Chondrocyte (in vitro differentiated cells): ENCODE measurements around the gene LTB4R2. TPM values are rescaled to one million over a fixed set of nuclear protein-coding genes. Genes with fewer than 3 reads are reported as not detected.

Source experiments
- DNase-seq: peaks from one replicate; pipeline ENCODE4 v3.0.0; 2021; ENCODE audit warnings: mixed read lengths, low spot score
- H3K27ac Mint-ChIP-seq: one replicate; pipeline ENCODE4 v1.8.0; 2021; ENCODE audit warnings: mild to moderate bottlenecking, moderate library complexity, mixed read lengths; ENCODE audit not compliant: unreplicated experiment
- H3K27me3 Mint-ChIP-seq: 2 replicates; pipeline ENCODE4 v1.8.0; 2021; ENCODE audit warnings: low read depth, mixed read lengths
- H3K36me3 Mint-ChIP-seq: 2 replicates; pipeline ENCODE4 v1.8.0; 2021; ENCODE audit warnings: low read depth, mixed read lengths
- H3K4me1 Mint-ChIP-seq: 2 replicates; pipeline ENCODE4 v1.8.0; 2021; ENCODE audit warnings: low read depth, mild to moderate bottlenecking, mixed read lengths
- H3K4me3 Mint-ChIP-seq: one replicate; pipeline ENCODE4 v1.8.0; 2021; ENCODE audit warnings: mild to moderate bottlenecking, moderate library complexity, mixed read lengths; ENCODE audit not compliant: unreplicated experiment
- H3K9me3 Mint-ChIP-seq: 2 replicates; pipeline ENCODE4 v1.8.0; 2021; ENCODE audit warnings: low read depth, mixed read lengths
- total RNA-seq: library from RNA; stranded (reverse); gene quantifications from 3 replicates; pipeline ENCODE4 v1.2.1, GENCODE V29; 2021
- TF ChIP-seq, protein P1 (sequence below): fragments of 200-600 bp; sonication (generic); IDR thresholded peaks from 2 replicates; pipeline ENCODE4 v1.5.0; 2021; ENCODE audit warnings: antibody characterized with exemption, mild to moderate bottlenecking, moderate library complexity

LTB4R2 gene
- total RNA-seq, 1 donor from 2014 or later, result 9.1 TPM

DNA sequence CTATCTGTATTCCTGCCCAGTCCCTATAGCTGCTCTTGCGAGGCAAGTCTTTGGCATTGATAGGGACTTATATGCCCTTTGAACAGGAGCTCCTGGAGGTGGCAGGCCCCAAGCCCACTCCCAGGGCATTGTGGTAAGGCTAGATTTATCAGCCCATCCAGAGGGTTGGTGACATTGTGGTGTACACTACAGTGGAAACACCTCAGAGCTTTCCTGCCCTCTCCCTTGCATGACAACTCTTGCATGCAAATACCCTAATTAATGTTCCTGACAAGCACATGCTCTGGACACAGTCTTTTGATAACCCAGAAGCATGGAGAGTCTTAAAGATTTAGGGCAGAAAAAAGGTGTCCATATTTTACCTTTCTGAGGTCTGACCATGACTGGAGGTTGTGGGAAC, 30.7 kb downstream of the LTB4R2 start:
- Mint-ChIP-seq H3K27ac (no peak overlapping the region), H3K27me3 (peaks cover 24% of the 10 kb centered on the region), H3K4me3 (no peak overlapping the region), H3K9me3 (no peaks in the 10 kb centered on the region), H3K4me1 (peaks cover 7% of the 10 kb centered on the region), H3K36me3 (no peaks in the 10 kb centered on the region)
- no peak for DNase-seq
- TF ChIP-seq, protein P1, sequence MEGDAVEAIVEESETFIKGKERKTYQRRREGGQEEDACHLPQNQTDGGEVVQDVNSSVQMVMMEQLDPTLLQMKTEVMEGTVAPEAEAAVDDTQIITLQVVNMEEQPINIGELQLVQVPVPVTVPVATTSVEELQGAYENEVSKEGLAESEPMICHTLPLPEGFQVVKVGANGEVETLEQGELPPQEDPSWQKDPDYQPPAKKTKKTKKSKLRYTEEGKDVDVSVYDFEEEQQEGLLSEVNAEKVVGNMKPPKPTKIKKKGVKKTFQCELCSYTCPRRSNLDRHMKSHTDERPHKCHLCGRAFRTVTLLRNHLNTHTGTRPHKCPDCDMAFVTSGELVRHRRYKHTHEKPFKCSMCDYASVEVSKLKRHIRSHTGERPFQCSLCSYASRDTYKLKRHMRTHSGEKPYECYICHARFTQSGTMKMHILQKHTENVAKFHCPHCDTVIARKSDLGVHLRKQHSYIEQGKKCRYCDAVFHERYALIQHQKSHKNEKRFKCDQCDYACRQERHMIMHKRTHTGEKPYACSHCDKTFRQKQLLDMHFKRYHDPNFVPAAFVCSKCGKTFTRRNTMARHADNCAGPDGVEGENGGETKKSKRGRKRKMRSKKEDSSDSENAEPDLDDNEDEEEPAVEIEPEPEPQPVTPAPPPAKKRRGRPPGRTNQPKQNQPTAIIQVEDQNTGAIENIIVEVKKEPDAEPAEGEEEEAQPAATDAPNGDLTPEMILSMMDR, result no peak

DNA sequence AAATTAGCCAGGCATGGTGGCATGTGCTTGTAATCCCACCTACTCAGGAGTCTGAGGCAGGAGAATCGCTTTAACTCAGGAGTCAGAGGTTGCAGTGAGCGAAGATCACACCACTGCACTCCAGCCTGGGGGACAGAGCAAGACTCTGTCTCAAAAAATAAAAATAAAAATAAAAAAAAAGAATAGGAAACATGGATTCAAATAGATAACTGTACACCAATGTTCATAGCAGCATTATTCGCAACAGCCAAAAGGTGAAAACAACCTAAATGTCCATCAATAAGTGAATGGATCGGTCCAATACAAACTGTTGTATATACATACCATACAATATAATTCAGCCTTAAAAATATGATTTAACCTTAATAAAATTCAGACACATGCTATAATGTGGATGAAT, 32.9 kb downstream of the LTB4R2 start:
- Mint-ChIP-seq H3K4me1 (no peaks in the 10 kb centered on the region), H3K36me3 (peaks cover 1% of the 10 kb centered on the region), H3K4me3 (no peak overlapping the region), H3K27me3 (peaks cover 28% of the 10 kb centered on the region), H3K9me3 (no peaks in the 10 kb centered on the region), H3K27ac (no peak overlapping the region)
- TF ChIP-seq, protein P1, result no peak
- DNase-seq, result no peak

DNA sequence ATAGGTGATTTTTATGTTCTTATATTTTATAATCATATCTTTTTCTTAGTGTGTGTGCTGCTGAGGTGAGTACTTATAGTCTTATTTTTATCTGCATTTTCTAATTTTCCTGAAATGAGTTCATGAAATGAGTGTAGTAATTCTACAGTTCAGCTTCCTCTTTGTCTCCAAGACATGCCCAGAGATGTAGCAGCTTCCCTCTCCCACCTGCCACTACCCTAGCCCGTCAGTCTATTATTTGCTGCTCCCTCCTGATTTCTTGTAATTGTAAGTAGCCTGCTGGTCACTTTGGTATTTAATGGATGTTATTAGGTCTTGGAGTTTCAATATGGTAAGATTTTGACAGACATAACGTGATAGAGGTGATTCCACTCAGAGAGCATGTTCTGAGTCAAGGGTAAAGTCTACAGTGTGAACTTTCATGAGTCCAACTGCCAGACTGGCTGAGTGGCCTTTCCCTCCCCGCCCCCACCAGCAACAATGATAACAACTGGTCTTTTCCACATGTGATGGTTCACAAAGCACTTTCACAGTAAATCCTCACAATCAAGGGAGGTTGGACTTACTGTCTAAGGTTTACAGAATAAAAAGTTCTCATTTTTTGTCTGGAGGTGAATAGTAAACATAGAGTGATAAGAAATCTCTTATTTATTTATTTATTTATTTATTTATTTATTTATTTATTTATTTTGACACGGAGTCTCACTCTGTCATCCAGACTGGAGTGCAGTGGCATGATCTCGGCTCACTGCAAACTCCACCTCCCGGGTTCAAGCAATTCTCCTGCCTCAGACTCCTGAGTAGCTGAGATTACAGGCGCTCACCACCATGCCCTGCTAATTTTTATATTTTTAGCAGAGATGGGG, 34.1 kb downstream of the LTB4R2 start:
- Mint-ChIP-seq H3K27ac (no peak overlapping the region), H3K9me3 (no peaks in the 10 kb centered on the region), H3K4me3 (no peak overlapping the region), H3K27me3 (peaks cover 26% of the 10 kb centered on the region), H3K36me3 (peaks cover 1% of the 10 kb centered on the region), H3K4me1 (no peaks in the 10 kb centered on the region)
- TF ChIP-seq, protein P1, result no peak
- DNase-seq, result no peak

DNA sequence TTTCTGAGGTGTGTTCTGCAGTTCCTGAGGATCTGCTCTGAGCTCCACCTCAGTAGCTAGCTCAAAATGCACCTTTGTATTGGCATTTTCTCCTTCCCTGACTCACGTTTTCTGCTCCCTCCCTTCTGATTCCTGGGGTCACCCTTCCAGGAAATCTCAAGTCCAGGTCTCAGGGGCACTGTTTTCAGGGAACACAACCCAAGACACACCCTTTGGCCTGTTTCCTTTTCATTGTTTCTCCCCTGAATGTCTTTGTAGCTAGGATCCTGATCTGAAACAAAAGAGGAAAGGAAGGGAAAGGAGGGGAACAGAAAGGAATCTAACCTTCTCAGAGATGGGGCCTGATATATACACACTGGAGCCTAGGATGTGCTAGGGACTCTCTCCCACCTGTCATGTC, 37.2 kb downstream of the LTB4R2 start:
- Mint-ChIP-seq H3K27me3 (peaks cover 38% of the 10 kb centered on the region), H3K36me3 (peaks cover 1% of the 10 kb centered on the region), H3K27ac (no peak overlapping the region), H3K4me3 (no peak overlapping the region), H3K4me1 (no peaks in the 10 kb centered on the region), H3K9me3 (no peaks in the 10 kb centered on the region)
- no peak for DNase-seq
- TF ChIP-seq, protein P1, result no peak

DNA sequence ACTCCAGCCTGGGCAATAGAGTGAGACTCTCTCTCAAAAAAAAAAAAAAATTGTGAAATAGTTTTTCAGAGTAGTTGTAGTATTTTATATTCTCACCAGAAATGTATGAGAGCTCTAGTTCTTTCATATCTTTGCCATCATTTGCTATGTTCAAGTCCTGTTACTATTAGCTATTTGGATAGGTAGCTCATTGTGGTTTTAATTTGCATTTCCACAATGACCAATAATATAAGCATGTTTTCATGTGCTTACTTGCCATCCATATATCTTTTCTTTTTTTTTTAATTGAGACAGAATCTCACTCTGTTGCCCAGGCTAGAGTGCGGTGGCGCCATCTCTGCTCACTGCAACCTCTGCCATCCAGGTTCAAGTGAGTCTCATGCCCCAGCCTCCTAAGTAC, 38.2 kb downstream of the LTB4R2 start:
- H3K27me3 Mint-ChIP-seq, result peaks cover 44% of the 10 kb centered on the region
- H3K4me1 Mint-ChIP-seq, result no peaks in the 10 kb centered on the region
- DNase-seq, result no peak
- no peaks in the 10 kb centered on the region for H3K9me3 Mint-ChIP-seq
- H3K4me3 Mint-ChIP-seq, result no peak overlapping the region
- H3K36me3 Mint-ChIP-seq, result peaks cover 1% of the 10 kb centered on the region
- H3K27ac Mint-ChIP-seq, result no peak overlapping the region
- TF ChIP-seq, protein P1, result no peak
